Left renal pelvis (tissue), 4 donors: ENCODE data around the gene TPI1. TPM values are rescaled to one million over a fixed set of nuclear protein-coding genes. Genes with fewer than 3 reads are reported as not detected.

Source experiments
- DNase-seq, 4 donors: peaks; one replicate each; pipeline ENCODE4 v3.0.0-alpha.2; 2013; ENCODE audit warnings: low read depth in 4 of 4, low spot score in 3 of 4
- polyA plus RNA-seq, 4 donors: library from polyadenylated mRNA; unstranded; fragments of 120-200 nt; gene quantifications; one replicate each; pipeline ENCODE4 v1.2.1, GENCODE V29; 2013; ENCODE audit not compliant: insufficient read length in 4 of 4

Gene TPI1
- polyA plus RNA-seq, 4 donors = 328 to 571 (median 548) TPM

DNA sequence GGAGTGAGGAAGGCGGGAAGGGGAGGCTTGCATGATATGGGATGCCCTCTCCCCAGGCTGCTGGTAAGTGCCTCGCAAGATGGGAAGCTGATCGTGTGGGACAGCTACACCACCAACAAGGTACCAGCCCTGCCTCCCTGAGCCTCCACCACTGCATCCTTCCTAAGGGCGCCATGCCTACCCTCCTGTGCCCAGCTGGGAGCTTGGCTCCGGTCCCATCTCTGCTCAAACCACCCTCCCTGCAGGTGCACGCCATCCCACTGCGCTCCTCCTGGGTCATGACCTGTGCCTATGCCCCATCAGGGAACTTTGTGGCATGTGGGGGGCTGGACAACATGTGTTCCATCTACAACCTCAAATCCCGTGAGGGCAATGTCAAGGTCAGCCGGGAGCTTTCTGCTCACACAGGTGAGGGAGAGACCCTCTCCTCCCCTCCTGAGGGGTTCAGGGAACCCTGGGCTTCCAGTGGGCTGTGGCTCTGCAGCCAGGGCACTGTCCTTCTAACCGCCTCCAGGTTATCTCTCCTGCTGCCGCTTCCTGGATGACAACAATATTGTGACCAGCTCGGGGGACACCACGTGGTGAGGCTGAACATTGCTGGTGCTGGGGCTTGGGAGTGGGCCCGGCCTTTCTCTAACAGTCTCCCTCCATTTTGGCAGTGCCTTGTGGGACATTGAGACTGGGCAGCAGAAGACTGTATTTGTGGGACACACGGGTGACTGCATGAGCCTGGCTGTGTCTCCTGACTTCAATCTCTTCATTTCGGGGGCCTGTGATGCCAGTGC is 24.0 kb upstream of the TPI1 start:
- no peak for DNase-seq

DNA sequence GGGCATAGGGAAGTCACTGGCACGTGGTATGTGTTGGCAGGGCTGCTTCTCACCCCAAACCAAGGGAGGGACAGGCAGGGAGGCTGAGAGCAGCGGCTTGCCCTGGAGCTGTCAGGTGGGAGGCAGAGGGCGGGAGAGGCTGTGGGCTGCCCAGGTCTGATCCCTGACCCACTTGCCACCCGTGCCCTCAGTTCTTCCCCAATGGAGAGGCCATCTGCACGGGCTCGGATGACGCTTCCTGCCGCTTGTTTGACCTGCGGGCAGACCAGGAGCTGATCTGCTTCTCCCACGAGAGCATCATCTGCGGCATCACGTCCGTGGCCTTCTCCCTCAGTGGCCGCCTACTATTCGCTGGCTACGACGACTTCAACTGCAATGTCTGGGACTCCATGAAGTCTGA is 21.9 kb upstream of the TPI1 start:
- DNase-seq = no peak

DNA sequence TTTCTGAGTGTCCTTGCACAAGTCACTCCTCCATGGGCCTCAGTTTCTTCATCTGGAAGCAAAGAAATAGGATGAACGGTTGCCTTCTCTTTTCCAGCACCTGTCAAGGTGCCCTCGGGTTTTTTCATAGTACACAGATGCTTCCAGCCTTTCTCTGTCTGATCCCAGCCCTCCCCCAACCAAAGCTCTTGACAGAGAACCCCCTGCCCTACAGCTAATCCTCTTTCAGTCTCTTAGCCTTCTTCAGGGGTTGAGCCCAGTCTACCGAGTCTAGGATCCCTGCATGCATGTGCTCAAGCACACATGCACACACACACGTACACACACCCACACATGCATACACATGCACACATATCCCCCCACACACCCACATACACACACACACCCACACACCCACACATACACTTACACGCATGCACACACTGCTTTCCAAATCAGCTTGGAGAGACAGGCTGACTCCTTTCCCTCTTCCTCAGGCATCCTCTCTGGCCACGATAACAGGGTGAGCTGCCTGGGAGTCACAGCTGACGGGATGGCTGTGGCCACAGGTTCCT is 20.9 kb upstream of the TPI1 start:
- no peak for DNase-seq

DNA sequence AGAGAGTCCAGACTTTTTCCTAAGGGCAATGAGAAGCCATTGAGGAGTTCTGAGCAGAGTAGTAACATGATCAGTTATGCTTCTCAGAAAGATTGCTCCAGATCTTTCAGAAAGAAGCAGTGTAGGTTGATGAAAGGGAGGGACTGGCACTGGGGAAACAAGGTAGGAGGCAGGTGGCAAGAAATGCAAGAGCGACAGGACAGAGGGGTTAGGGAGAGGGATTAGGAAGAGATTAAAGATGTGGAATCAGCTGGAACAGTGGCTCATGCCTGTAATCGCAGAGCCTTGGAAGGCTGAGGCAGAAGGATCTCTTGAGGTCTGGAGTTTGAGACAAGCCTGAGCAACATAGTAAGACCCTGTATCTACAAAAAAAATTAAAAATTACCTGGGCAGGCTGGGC is 19.7 kb upstream of the TPI1 start:
- DNase-seq = no peak

DNA sequence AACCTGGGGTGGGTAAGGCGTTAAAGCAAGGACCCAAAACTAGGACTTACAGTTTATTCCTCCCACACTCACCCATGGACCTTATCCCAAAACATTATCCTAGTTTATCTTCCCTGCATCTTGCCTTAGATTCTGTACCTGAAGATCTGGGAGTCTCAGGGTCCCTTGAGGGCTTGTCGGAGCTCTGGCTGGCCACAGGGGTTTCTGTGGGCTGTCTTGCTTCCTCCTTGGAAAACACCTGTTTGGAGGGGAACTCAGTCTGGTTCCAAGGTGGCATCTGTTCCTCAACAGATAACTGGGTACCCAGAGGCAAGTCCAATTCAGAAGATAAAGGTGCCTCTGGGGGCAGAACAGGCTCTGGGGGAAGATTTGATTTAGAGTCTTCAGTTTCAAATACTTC is 17.9 kb upstream of the TPI1 start:
- DNase-seq = no peak

DNA sequence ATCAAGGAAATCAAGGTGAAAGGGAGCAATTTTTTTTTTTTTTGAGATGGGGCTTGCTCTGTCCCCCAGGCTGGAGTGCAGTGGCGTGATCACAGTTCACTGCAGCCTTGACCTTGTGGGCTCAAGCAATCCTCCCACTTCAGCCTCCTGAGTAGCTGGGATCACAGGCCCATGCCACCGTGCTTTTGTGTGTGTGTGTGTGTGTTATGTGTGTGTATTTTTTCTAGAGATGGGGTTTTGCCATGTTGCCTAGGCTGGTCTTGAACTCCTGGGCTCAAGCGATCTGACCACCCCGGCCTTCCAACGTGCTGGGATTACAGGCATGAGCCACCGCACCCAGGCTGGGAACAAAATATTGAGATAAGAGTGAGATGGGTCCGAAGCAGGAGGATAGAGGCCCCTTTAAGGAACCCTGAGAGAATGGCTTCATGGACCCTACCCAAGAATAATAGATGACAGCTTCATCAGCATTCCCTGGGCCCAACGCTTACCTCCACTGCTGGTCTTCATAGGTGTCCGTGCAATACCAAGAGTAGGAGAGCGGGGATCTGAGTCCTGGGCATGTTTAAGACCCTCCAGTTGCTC is 17.3 kb upstream of the TPI1 start:
- no peak for DNase-seq

DNA sequence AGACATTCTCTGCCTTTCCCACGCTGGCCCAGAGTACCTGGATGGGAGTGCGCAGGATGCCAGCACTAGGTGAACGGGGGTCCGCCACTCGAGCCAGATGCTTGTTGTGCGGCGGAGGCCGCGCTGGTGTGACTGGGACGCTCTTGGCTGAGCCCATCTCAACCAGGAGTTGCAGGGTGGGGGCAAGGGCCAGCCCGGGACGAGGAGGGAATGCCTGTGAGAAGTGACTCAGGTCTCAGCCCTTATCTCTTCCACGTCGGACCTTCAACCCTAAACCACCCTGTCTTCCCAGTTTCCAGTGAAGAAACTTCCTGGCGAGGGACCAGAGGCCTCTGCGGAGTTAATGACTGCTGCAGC is 16.6 kb upstream of the TPI1 start:
- no peak for DNase-seq

DNA sequence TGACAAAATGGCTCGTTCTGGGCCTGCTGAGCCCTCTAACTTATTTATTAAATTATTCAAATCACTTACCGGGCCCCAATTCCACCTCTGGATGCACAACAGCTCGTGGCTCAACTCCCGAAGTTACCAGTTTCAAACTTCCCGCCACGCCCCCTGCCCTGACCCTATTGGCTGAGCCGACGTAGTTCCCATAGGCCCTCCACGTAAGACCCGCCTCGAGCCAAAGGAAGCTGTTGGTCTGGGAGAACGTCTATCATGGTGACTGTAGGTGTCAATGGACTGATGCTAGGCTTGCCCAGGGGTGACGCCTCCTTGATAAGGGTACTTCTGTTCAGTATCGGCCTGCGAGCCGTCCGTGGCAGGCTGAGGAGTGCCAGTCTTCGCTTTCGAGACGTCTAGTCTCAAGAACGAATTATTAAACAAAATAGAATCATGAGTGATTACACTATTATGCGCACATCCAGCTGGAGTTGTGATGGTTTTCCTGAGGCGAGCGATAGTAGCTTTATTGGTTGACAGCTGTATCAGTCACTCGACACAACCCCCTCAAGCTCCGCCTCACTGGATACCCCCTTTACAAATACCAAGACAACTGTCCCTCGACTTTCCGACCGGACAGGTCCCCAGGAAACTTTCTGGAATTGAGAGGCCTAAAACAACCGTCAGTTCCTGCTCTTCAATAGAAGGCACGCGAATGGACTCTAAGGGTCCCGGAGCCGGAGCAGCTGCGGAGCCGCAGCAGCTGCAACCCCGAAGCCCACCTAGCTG is 16.0 kb upstream of the TPI1 start, which contains the start of gene CDCA3:
Gene CDCA3, minus strand, starts transcription at position 134 of the 768 bp plus-strand sequence. CDS start 334 bp downstream, outside the sequence.
- peak in 2 of 4 donors; percentile 90 to 93 for DNase-seq

DNA sequence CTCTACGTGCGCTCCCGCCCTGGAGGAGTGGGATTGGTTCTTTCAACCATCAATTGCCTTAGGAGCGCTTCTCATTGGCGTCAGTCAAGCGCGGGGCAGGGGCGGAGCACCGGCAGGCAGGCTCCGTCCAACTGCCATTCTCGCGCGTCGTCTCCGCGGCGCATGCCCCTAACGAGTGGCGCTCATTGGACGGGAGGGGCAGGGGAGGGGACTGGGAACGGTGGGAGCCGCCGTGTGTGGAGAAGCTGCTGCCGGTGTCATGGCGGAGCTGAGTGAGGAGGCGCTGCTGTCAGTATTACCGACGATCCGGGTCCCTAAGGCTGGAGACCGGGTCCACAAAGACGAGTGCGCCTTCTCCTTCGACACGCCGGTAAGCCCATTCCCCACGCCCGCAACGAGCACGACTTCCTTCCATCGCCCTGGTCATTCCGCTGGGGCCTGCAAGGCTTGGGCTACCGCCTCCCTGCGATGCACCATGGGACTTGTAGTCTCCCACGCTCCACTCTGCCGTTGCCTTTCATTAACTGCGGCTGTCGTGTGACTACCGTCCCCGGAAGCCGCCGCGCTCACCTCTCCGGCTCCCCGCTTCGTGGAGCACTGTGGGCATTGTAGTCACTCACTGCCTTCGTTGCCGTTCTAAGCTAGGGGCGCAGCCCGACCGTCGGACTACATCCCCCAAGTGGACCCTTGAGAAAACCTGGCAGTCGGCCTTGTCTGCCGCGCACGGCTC is 15.2 kb upstream of the TPI1 start, which contains the start of gene USP5:
Gene USP5, plus strand, starts transcription at position 230 of the 730 bp plus-strand sequence. Its CDS starts 30 bp downstream, at position 260.
- DNase-seq = peak; percentile 98 to 99 (median 99)

DNA sequence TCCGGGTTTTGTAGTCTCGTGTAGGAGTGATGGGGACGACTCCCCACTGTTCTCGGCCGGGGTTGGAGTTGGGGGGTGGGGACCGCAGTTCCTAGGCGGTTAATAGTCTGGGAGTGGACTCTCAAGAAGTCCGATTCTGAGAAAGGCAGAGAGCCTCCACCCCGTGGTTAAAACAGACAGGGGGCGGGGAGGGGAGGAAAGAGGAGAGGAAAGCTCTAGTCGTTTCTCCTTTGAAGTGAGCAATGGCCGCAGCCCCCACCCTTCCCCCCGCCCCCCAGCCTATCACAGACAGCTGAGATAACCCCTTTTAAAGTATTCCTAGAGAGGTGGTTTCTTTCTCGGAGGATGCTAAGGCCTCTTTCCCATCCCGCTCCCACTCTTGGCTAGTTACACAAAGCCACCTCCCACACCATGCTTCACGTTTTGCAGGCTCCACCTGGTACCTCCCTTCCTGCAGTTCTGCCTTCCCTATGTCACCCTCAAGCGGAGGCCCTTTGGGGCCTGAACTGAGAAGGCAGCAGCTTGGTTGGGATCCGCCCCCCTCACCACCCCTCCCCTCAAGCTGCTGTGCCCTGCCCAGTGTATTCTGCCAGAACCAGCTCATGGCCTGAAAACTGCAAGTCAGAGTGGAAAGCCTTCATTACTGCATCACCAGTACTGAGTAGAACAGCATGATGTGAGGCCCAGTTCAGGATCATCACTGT is 14.5 kb upstream of the TPI1 start:
- no peak for DNase-seq

DNA sequence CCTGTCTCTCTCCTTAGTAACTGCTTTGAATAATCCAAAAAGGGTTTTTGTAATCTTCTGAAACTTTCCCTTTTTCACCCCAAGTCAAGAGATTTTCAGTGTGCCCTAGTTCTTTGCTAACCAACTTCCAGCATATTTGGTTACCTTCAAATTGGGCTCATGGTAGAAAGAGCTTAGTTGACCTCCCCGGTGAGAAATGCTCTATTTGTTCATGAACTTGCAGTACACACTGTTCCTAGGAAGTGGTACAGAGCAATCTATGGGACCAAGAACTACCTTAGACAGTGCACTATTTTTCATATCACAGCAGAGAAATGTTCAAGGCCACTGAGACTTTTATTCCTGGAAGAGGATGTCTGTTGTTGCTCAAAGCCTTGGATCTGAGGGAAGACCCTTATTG is 13.7 kb upstream of the TPI1 start:
- no peak for DNase-seq

DNA sequence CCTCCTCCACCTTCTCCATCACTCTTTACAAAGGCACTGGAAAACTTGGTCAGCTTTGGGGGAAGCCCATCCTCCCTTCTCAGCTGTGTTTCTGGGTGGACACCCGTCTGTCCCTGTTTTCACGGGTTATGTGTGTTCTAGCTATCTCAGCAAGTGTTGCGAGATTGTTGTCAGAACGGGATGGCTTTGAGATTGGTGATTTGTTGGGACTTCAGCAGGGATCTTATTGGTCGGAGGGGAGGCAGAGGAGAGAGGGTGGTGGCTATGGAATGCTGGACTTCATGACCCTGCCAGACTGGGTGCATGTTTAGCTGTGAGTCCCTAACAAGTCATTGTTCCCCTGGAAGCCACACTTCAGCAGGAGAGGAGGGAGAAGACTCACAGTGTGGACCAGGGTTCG is 13.3 kb upstream of the TPI1 start:
- no peak for DNase-seq

DNA sequence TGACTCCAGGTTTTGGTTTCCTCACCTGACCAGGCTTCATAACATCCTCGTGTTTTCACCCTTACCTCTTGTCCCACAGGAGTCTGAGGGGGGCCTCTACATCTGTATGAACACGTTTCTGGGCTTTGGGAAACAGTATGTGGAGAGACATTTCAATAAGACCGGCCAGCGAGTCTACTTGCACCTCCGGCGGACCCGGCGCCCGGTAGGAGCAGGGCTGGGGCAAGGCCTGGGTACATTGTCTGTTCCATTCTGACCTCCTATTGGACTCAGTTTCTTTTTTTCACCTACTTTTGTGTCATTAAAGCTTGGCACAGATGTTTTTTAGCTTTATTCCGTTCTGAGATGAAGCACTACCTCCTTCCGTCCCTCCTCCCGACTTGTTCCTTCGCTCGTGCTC is 12.0 kb upstream of the TPI1 start:
- no peak for DNase-seq

DNA sequence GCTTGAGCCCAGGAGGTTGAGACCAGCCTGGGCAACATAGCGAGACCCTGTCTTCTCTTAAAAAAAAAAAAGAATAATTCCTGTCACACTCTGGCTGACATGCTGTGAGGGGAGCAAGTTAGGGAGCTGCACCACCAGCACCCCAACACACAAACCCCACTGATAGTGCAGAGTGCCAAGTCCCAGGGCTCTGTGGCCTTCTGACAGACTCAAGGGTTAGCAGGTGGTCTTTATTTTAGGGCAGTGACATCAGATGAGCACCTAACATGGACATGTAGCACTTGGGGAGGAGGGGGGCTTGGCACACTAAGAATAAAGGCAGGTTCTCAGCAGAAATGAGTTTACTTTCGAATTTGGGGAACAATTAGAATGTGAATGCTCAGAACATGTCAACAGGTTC is 8.5 kb upstream of the TPI1 start:
- DNase-seq = no peak

DNA sequence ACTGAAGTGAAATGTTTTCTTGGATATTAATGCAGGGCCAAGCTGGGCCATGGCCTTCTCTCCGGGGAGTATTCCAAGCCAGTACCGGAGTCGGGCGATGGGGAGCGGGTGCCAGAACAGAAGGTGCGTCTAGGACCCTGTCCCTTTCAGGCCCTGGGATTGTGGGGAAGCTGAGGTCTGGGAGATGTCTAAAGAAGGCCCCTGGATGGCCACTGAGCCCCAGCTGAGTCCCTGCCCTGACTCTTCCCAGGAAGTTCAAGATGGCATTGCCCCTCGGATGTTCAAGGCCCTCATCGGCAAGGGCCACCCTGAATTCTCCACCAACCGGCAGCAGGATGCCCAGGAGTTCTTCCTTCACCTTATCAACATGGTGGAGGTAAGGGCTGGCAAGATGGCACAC is 7.2 kb upstream of the TPI1 start:
- no peak for DNase-seq

DNA sequence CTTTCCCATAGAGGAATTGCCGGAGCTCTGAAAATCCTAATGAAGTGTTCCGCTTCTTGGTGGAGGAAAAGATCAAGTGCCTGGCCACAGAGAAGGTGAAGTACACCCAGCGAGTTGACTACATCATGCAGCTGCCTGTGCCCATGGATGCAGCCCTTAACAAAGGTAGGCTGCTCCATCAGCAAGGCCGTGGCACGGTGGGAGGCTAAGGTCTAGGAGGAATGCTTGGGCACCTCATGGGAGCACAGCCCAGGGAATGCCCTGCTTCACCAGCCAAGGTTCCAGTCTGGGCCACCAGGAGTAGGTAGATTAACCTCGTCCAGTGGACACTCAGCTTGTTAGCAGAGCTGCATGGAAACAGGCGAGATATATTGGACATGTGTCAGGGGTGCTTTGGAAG is 6.4 kb upstream of the TPI1 start:
- DNase-seq = no peak

DNA sequence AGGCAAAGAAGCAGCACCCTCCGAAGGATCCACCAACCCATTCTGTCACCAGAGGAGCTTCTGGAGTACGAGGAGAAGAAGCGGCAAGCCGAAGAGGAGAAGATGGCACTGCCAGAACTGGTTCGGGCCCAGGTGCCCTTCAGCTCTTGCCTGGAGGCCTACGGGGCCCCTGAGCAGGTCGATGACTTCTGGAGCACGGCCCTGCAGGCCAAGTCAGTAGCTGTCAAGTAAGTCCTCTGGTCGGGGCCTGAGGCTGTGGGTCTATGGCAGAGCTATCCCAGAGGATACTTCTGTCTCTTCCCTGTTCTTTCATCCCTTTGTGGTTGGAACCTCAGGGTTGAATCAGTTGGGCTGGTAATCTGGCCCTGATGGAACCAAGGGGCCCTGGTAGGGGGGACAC is 5.9 kb upstream of the TPI1 start:
- no peak for DNase-seq

DNA sequence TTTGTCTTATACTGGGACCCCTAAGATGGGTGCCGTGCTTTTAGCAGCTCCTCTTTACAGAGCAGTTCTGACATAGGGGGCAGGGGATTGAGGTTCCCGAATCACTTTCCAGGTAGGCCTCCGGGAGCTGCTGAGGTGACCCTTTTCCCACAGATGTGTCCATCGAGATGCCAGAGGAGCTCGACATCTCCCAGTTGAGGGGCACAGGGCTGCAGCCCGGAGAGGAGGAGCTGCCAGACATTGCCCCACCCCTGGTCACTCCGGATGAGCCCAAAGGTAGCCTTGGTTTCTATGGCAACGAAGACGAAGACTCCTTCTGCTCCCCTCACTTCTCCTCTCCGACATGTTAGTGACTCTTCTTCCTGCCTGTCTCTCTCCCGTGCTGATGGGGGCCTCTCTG is 4.3 kb upstream of the TPI1 start:
- no peak for DNase-seq

DNA sequence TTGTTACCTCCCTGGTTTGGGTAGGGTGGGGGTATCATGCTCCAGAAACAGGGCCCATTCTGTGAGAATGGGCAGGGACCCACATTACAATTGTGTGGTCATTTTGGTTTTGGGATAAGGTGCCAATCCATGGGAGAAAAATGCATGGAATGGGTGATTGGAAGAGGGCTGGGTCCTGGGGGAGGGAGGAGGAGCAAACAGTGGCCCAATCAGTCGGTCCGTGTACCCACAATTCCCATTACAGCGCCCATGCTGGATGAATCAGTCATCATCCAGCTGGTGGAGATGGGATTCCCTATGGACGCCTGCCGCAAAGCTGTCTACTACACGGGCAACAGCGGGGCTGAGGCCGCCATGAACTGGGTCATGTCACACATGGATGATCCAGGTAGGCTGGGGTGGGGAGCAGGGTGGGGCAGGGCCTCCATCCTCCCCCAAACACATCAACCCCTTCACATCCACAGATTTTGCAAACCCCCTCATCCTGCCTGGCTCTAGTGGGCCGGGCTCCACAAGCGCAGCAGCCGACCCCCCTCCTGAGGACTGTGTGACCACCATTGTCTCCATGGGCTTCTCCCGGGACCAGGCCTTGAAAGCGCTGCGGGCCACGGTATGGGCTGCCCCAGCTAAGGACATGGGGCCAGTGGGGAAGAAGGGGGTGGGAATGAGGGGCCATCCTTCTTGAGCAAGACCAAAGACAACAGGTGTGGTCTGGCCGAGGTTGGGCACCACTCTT is 3.6 kb upstream of the TPI1 start:
- DNase-seq = no peak
